G401.6 (cell line): ENCODE results near the gene RPAP2.
"Not testable (repeated sequence)": the region's sequence is repeated elsewhere in the genome, so short reads cannot be mapped to it uniquely, and the experiment has no call there.

Experiments used
- FAIRE-seq: peaks from 2 replicates; lab custom pipeline; 2012; peaks lifted over from hg19 to GRCh38; lab: Jason Lieb, UNC

RPAP2 gene

DNA sequence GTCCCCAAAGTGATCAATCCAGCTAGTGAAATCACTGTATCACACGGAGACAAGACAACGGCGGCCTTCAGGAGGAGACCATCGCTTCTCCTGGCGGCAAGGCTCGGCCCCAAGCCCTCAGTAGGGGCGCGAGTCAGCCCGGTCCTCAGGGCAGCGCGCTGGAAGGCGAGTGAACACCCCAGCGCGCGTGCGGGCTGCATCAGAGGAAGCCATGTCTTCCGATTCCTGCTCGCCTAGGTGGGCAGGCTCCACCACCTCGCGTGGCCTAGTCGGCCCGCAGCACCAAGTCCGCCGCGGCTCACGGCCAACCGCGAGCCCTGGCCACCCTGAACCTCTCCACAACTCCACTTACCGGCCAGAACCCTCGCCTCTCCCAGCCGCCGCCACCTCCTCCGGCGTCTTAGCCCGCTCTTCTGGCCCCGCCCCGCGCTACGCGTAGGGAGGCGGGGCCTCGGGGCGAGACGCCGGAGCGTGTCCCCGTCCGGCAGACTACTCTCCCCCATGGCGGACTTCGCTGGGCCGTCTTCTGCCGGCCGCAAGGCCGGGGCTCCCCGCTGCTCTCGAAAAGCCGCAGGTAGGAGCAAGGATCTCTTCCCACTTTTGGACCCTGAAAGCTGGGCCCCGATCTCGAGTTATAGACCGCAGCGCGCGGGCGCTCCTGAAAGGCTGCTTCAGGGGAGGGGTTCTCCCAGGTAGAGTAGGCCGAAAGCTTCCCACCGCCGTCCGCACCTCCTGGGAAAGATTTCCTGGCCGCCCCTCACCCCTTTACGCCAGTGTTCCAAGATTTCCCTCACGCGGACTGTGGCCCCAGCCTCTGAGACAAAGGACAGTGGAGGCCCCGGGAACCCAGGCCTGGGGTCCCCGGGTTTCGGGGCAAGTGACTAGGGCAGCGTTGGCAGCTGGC is at the start of gene RPAP2, which contains the start of gene GLMN:
Gene RPAP2, plus strand, starts transcription at position 487 of the 904 bp plus-strand sequence. Its CDS starts 15 bp downstream, at position 502.
Gene GLMN, minus strand, starts transcription at position 415 of the 904 bp plus-strand sequence. CDS start 988 bp downstream, outside the sequence.
- FAIRE-seq, result no peak

DNA sequence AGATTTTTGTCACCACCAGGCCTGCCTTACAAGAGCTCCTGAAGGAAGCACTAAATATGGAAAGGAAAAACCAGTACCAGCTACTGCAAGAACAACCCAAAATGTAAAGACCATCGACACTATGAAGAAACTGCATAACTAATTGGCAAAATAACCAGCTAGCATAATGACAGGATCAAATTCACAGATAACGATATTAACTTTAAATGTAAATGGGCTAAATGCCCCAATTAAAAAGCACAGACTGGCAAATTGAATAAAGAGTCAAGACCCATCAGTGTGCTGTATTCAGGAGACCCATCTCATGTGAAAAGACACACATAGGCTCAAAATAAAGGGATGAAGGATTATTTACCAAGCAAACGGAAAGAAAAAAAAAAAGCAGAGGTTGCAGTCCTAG is 44.1 kb upstream of the RPAP2 start:
- not testable (repeated sequence) for FAIRE-seq

DNA sequence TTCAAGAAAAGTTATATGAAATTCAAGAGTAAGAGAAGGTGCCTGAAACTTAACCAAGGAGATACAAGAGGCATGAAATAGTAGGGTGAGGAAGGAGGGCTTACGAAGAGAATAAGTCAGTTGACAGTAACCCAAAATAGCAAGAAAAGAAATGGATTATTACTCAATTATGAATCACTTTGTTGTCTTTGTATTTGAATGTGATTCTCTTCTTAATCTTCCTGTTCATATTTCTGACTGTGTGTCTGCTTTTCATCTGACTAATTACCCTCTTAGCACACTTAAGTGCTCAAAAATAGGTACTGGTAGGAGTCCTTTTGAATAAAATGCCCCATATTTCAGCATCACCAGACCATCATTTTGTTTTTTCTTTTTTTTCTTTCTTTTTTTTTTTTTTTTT is 39.5 kb upstream of the RPAP2 start:
- no peak for FAIRE-seq

- no peak for FAIRE-seq
Measured at GRCh38 chr1:92262516-92262915, 36.3 kb upstream of the RPAP2 start.

DNA sequence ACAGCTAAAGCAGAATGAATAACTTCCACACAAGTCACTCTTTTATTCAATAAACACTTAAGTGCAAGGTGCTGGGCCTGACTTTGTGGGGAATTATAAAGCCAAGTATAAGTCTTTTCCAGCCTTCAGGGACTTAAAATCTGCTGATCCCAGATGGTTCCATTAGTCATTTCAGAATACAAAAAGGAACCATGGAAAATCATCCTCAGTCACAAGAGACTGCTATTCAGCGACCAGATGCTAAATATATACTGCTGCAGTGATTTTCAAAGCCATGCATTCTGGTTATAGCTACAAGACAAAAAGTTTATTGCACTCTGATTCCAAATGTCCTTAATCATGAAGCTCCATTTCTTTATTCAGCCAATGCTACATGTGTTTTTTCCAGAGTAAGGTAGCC is 25.8 kb upstream of the RPAP2 start:
- FAIRE-seq, result no peak

DNA sequence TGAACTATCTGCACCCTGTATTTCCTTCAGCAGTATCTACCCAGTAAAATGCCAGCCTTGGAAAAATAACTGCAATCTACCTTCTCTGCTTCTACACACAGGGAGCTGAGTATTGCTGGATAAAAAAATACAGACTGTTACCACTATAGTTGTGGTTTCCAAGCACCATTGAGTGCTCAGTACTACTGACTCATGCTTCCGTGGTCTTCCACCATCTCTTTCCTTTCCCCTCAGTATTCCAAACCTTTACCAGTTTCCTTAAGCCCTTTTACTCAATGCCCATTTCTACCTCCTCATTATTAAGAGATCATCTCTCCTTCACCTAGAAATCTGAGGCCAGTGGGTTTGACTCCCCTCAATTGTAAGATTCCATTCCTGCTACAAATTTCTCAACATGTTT is 23.9 kb upstream of the RPAP2 start:
- FAIRE-seq, result no peak

GRCh38 chr1:92276082-92276481 is 22.8 kb upstream of the RPAP2 start:
- FAIRE-seq, result no peak

DNA sequence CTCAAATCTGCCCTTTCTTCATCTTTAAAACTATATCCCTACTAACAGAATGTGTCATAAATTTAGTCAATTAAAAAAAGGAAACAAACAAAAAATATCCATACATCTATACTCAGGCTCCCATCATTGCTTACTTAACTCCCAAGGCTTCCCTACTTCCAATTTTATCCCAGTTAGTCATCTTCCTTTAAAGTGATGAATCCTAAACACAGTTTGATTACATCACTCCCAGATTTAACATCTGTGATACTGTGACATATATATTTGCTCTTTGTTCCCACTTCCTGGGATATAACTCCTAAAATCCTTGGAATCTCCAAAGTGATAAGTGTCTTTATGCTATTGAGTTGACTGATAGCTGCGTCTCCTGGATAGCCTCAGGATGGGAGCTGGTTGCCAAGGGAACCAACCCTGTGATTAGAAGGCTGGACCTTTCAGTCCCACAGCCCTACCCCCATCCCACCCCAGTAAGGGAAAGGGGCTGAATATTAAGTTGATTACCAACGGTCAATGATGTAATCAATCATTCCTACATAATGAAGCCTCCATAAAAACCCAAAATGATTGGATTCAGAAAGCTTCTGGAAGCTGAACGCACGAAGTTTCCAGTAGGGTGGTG is 21.6 kb upstream of the RPAP2 start:
- no peak for FAIRE-seq

- not testable (repeated sequence) for FAIRE-seq
Measured at GRCh38 chr1:92279781-92280180, 19.1 kb upstream of the RPAP2 start.

DNA sequence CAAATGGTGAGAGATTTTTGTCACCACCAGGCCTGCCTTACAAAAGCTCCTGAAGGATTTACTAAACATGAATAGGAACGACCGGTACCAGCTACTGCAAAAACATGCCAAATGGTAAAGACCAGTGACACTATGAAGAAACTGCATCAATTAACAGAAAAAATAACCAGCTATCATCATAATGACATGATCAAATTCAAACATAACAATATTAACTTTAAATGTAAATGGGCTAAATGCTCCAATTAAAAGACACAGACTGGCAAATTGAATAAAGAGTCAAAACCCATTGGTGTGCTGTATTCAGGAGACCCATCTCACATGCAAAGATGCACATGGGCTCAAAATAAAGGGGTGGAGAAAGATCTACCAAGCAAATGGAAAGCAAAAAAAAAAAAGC is 17.4 kb upstream of the RPAP2 start:
- FAIRE-seq, result not testable (repeated sequence)

GRCh38 chr1:92291372-92291999 is 7.4 kb upstream of the RPAP2 start:
- FAIRE-seq, result peak; percentile 98

DNA sequence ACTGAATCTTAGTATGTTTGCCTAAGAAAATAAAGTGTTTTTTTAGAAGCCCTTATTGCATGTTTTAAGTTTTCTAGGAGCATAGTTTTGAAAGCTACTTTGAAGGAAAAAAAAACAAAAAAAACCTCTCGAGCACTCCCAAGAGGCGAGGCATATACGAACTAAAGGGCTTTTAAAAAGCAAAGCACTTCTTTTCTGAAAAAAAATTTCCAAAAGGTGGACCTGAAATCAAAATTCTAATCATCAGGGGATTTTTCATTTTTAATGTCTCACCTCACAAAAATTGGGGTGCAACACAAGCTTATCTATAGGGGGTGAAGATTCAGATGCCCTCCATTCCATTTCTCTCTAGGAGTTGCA is 666 bp upstream of the RPAP2 start:
- FAIRE-seq, result no peak

DNA sequence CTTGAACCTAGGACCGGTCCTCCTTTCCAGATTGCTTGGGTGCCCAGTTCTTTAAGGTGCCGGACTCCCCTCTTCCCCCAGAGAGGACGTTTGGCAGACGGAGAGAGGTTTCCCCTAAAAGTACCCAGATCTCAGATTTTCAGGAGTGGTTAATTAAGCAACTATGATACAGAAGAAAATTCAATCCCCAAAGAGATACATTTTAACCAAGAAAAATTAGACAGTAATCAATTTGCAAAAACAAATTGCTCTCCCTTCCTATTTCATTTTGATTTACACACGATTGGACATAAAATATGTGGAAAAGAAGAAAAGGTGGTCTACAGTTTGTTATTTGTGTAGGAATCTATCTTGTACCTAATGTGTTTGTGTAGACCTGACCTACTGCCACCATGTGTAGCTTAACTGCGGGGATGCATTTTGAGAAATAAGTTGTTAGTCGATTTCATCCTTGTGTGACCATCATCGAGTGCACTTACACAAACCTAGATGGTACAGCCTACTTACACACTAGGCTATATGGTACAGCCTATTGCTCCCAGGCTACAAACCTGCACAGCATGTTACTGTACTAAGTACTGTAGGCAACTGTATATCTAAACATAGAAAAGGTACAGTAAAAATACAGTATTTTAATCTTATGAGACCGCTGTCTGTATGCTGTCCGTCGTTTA is 755 bp downstream of the RPAP2 start:
- no peak for FAIRE-seq

DNA sequence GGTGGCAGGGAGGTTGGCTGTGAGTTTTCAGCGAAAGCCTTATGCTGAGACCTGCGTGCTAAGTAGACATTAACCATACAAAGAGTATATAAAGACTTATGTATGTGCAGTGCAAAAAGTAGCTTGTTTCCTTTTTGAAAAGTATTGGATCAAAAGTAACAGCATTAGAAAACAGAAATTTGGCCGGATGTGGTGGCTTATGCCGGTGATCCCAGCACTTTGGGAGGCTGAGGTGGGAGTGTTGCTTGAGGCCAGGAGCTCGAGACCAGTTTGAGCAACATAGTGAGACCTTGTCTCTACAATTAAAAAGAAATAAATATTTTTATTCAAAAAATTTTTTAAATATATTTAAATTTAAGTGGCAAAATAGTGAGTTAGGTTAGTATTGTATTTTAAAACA is 2.2 kb downstream of the RPAP2 start:
- no peak for FAIRE-seq

- peak; percentile 49 for FAIRE-seq
Measured at GRCh38 chr1:92306020-92306419, 7.2 kb downstream of the RPAP2 start.

DNA sequence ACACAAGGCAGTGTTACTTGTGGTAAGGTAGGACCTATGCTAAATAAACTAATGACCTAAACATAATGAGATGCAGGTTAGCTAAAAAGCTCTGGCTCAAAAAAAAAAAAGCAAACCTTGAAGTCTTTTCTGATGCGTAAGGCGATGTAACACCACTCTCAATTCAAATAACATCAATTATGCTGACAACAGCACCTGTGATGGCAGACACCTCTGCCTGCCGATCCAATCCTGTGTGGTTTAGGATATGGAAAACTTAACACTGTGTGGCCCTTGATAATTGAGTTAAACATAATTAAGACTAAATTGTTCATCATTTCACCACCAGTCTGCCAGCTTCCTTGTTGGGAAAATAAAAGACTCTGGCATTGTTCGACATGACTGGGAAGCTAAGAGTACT is 9.1 kb downstream of the RPAP2 start:
- no peak for FAIRE-seq

DNA sequence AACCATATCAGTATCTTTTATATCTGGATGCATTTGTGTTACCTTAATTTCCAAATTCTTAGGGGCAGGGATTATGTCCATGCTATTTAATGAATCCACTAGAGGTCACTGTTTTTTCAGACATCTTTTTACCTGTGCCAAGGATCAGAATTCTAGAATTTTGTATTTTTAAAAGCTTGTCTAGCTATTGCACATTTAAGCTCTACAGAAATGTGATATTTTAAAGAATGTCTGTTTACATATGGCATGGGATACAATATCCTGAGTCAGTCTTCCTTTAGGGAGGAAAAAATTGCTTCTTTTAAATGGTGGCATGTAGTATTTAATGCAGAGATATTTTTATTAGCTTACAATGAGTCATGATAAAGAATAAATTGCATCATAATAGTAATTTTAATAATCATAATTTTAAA is 11.3 kb downstream of the RPAP2 start:
- FAIRE-seq, result peak; percentile 95

- no peak for FAIRE-seq
Measured at GRCh38 chr1:92314024-92314423, 15.2 kb downstream of the RPAP2 start.

- no peak for FAIRE-seq
Measured at GRCh38 chr1:92315766-92316599, 17.1 kb downstream of the RPAP2 start.

DNA sequence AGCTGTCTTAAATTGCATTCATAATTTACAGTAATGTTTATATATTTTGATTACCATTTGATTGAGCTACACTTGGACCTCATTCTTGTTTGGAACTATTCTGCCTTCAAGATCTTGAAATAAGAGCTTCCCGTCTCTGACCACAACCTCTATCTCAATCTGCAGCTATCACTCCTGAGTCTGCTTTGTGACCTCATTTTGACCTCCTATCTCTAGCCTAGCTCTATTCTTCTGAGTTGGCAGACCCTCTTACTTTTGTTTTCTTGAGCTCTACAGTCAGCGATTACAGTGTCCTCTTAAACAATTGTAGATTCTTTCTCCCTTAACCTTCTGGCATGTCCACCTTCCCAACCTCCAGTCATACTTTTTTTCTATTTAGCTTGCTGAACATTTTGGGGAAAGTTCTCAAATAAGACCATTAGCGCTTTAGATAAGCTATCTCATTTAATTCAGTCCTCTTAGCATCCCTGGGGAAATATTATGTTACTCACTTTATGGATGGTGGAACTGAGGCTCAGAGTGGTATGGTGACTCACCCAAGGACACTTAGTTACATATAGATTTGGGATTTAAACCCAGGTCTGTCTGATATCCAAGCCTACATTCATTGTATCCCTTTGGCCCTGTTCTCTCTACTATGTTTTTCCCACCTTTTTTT is 19.1 kb downstream of the RPAP2 start:
- FAIRE-seq, result no peak
